HFF-Myc (cell line): Measurements from ENCODE around the gene SLC13A5.
A peak's percentile ranks its signal among the peaks of the same experiment; 100 is the strongest.
"Not testable (repeated sequence)": the region's sequence is repeated elsewhere in the genome, so short reads cannot be mapped to it uniquely, and the experiment has no call there.

Experiments used
- DNase-seq: peaks from one replicate; pipeline ENCODE4 v3.0.0-alpha.2; 2011; ENCODE audit warnings: low read depth; ENCODE audit errors: extremely low read depth
- H3K4me3 ChIP-seq: replicated peaks from 2 replicates; pipeline ENCODE4 v1.5.1; 2011; ENCODE audit warnings: low read depth, mild to moderate bottlenecking, control low read depth, low read length
- CTCF ChIP-seq: IDR thresholded peaks from 2 replicates; pipeline ENCODE4 v1.5.1; 2012; ENCODE audit warnings: mild to moderate bottlenecking, low read depth, low read length, control low read depth; ENCODE audit errors: missing control alignments

Gene SLC13A5

GRCh38 chr17:6753546-6753945 is 40.4 kb upstream of the SLC13A5 start:
- no peak for TF ChIP-seq CTCF
- no peak for DNase-seq
- no peak overlapping the region for H3K4me3 ChIP-seq

- no peak overlapping the region for H3K4me3 ChIP-seq
- peak; percentile 46 for DNase-seq
- TF ChIP-seq CTCF, result no peak
Observed at GRCh38 chr17:6753006-6753445, 39.9 kb upstream of the SLC13A5 start.

GRCh38 chr17:6752068-6752909 is 39.1 kb upstream of the SLC13A5 start:
- peak; percentile 85 for DNase-seq
- no peak for TF ChIP-seq CTCF
- no peak overlapping the region for H3K4me3 ChIP-seq

- TF ChIP-seq CTCF, result peak; percentile 3
- no peak overlapping the region for H3K4me3 ChIP-seq
- DNase-seq, result no peak
Observed at GRCh38 chr17:6749519-6749918, 36.4 kb upstream of the SLC13A5 start.

GRCh38 chr17:6748617-6749016 is 35.4 kb upstream of the SLC13A5 start:
- no peak for DNase-seq
- no peak overlapping the region for H3K4me3 ChIP-seq
- TF ChIP-seq CTCF, result no peak

- DNase-seq, H3K4me3 ChIP-seq: not testable (repeated sequence)
Observed at GRCh38 chr17:6746665-6747064, 33.5 kb upstream of the SLC13A5 start.

- no peak overlapping the region for H3K4me3 ChIP-seq
- DNase-seq, result no peak
- no peak for TF ChIP-seq CTCF
Observed at GRCh38 chr17:6729531-6729930, 16.4 kb upstream of the SLC13A5 start.
